Left kidney (tissue), 2 donors: ENCODE measurements around the gene ELP6. TPM values are rescaled to one million over a fixed set of nuclear protein-coding genes. Genes with fewer than 3 reads are reported as not detected.
"Not testable (repeated sequence)": the region's sequence is repeated elsewhere in the genome, so short reads cannot be mapped to it uniquely, and the experiment has no call there.

Experiments
- DNase-seq: peaks from one replicate; pipeline ENCODE4 v3.0.0-alpha.2; 2013
- polyA plus RNA-seq: library from polyadenylated mRNA; unstranded; fragments of 120-200 nt; gene quantifications from one replicate; pipeline ENCODE4 v1.2.1, GENCODE V29; 2013; ENCODE audit not compliant: insufficient read length

The ELP6 gene
- polyA plus RNA-seq, 1 donor, result 47.8 TPM

- peak; percentile 36 for DNase-seq
Measured at GRCh38 chr3:47515864-47516319, 2.4 kb upstream of the ELP6 start.

- DNase-seq, result no peak
Measured at GRCh38 chr3:47515100-47515499, 1.6 kb upstream of the ELP6 start.

- peak; percentile 31 for DNase-seq
Measured at GRCh38 chr3:47512416-47513124, 942 bp downstream of the ELP6 start.

GRCh38 chr3:47505267-47505666 is 8.2 kb downstream of the ELP6 start:
- not testable (repeated sequence) for DNase-seq

GRCh38 chr3:47504113-47504512 is 9.4 kb downstream of the ELP6 start:
- no peak for DNase-seq

DNA sequence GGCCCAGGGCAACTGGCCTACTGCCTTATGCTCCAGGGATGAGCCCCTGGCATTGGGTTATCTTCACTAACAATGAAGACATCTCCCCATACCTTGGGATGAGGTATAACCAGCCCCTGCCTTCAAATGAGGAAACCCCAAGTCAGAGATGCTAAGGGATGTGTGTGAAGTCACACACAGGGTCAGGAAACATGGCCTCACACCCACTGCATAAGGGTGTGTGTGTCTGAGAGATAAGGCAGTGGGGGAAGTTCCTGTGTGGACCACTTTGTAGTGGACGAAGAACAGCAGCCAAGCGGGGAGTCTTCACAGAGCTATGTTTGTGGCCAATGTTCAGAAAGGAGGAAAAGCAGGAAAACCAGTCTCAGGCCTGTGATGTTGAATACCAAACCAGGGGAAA is 10.5 kb downstream of the ELP6 start:
- DNase-seq, result no peak

DNA sequence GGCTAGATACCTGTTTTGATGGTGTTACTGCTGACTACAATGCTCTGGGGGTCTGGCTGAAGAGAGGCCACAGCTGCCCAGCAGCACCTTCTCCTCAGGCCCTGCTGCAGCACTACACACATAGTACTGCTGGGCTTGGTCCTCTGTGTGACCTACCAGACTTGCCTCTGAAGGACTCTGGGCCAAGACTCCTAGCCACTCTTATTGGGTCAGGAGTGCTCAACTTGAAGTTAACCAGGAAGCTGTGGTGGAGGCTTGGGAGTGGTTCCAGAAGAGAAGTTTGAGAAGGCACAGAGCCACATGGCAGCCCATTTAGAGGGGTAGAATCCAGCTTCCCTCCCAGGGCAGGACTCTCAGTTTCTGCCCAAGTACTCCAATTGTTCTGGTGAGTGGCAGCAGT is 16.6 kb downstream of the ELP6 start:
- no peak for DNase-seq

GRCh38 chr3:47495886-47496285 is 17.6 kb downstream of the ELP6 start:
- DNase-seq, result no peak

- DNase-seq, result no peak
Measured at GRCh38 chr3:47495111-47495510, 18.4 kb downstream of the ELP6 start.

- DNase-seq, result no peak
Measured at GRCh38 chr3:47491777-47492176, 21.7 kb downstream of the ELP6 start.

GRCh38 chr3:47491186-47491585 is 22.3 kb downstream of the ELP6 start:
- no peak for DNase-seq

DNA sequence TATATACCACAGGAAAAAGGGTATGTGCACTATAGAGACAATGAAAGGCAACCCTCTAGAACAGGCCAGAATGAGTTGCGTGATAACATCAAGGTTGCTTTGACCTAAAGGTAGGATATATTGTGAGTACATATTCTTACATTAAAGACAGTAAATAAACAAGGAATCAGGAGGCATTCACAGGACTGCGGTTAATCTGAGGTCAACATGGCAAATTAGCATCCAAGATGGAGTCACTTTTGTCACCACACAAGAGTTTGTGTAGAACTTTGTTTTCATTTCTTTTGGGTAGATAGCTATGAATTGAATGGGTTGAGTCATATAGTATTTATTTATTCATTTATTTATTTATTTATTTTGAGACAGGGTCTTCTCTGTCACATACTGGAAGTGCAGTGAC is 26.2 kb downstream of the ELP6 start:
- no peak for DNase-seq

DNA sequence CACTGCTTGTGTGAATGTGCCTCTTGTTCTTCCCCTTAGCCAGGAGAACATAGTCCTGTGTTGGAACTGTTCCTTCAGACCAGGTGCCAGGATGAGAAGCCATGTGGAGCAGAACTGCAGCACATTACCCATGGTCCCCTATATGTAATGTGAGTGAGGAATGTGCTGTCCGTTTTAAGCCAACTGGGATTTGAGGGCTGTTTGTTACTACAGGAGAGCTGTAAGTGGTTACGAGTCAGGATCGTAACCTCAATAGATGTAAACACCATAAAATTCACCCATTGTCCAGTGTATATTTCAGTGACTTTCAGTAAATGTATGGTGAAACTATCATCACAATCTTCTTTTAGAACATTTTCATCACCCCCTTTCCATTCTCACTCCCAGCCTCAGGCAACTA is 27.7 kb downstream of the ELP6 start:
- DNase-seq, result no peak

GRCh38 chr3:47482366-47482765 is 31.1 kb downstream of the ELP6 start:
- no peak for DNase-seq

GRCh38 chr3:47481763-47482162 is 31.7 kb downstream of the ELP6 start:
- DNase-seq, result not testable (repeated sequence)

DNA sequence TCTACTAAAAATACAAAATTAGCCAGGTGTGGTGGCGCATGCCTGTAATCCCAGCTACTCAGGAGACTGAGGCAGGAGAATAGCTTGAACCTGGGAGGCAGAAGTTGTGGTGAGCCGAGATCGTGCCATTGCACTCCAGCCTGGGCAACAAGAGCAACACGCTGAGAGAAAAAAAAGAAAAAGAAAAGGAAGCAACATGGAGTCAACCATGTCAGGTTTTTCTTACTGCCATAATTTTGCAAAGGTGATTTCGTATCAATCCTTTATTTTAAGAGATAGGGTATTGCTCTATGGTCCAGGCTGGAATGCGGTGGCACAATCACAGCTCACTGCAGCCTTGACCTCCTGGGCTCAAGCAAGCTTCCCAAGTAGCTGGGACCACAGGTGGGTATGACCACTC is 33.2 kb downstream of the ELP6 start:
- DNase-seq, result not testable (repeated sequence)

GRCh38 chr3:47479826-47480160 is 33.7 kb downstream of the ELP6 start:
- no peak for DNase-seq

DNA sequence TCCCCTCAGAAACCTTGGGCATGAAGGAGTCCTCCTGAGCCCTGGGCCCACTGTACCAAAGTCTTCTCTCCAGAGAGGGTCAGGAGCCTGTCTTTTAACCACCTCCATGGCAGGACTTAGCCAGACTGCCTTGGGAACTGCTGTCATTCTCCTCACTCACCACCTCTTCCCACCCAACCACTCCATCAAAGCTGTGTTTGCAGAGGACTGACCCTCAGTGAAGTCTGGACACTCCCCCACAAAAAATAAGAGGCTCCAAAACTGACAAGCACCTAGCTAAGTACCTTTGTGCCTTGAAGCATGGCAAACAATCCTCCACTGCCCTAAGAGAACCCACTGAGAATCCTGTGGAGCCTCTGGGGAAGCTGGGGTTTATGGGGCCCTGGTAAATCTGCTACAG is 35.5 kb downstream of the ELP6 start:
- DNase-seq, result no peak

DNA sequence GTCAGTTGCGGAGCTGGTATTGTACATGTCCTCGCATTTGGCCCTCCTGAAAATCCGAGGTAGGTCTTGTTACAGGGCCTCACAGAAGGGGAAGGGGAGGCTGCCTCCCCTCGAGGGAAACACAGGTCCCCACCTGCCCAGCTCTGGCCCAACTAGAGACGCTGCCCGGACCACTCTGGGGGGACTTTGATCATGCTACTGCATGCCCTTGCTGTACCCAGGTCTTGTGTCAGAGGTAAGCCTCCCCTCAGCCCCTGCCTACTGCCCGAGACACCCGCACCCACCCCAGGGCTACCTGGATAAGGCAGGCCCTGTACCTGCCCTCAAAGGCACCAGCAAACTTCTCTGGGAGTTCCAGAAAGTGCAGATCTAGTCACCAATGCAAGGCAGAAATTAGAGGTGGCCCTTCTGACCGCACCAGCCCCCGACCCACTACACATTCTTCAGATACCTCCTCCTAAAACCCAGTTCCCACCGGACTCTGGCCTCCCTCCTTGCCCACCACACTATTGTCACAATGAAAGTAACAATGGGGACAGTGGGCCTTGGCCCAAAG is 36.8 kb downstream of the ELP6 start:
- no peak for DNase-seq

GRCh38 chr3:47476330-47476626 is 37.2 kb downstream of the ELP6 start:
- no peak for DNase-seq

DNA sequence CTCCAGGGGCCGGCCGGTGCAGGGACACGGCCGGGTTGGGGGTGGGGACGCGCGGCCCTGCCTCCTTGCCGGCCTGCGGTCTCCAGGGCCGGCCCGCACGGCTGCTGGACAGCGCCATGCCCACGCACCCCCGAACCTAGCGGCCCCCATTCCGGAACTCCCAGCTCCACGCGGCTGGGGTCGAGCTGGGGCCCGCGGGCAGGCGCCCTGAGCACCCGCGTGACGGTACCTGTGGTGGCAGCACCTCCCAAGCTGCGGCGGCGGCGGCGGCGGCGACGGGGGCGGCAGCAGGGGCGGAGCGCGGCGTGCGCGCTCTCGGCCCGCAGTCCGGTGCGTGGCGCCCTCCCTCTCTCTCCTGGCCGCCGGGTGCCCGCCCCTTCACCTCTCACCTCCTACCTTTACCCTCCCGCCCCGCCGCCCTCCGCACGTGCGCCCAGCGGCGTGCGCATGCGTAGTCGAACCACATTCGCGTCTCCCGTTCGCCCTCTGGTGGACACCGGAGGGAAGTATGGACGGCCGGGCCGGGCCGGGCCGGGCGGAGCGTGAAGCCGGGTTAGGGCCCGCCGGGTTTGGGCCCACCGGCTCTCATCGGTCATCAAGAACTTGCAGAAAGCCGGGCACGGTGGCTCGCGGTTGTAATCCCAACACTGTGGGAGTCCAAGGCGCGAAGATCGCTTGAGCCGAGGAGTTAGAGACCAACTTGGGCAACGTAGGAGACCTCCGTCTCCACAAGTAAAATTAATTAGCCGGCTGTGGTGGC is 37.8 kb downstream of the ELP6 start, which contains the start of gene SCAP:
TSS of gene SCAP (minus strand) at position 372 of the 760 bp plus-strand sequence. CDS start 32,948 bp downstream, outside the sequence.
- peak; percentile 82 for DNase-seq

- peak; percentile 26 for DNase-seq
Measured at GRCh38 chr3:47475029-47475569, 38.4 kb downstream of the ELP6 start.

DNA sequence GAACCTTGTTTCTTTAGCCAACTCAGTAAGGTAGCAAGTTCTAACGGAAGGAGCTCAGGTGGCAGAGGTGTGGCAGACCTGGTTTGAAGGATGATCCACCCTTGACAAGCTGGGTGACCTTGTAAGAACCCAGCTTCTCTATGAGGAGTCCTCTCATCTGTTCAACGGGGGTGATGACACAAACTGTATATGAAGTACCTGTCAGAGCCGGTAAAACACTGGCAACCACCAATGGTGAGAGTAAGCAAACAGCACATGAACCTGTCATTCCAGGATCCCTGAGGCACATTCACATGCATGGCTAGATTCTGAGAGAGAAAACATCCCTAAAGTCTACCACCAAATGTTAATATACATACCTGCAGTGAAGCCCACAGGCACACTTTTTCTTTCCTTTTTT is 40.1 kb downstream of the ELP6 start:
- DNase-seq, result no peak
